Fibroblast of pulmonary artery (primary cell): ENCODE data around the gene NOC2L.

ENCODE experiments used
- DNase-seq: peaks from one replicate; pipeline ENCODE4 v3.0.0-alpha.2; 2010; ENCODE audit warnings: low read depth
- H3K4me3 ChIP-seq: replicated peaks from 2 replicates; pipeline ENCODE4 v1.5.1; 2011; ENCODE audit warnings: low read depth, mild to moderate bottlenecking, control low read depth, low read length, moderate library complexity
- CTCF ChIP-seq: IDR thresholded peaks from 2 replicates; pipeline ENCODE4 v1.5.1; 2011; ENCODE audit warnings: mild to moderate bottlenecking, control low read depth, low read length, inconsistent platforms; ENCODE audit errors: missing control alignments

NOC2L gene

GRCh38 chr1:920010-920409, 39.0 kb downstream of the NOC2L start:
- no peak for DNase-seq
- H3K4me3 ChIP-seq: no peak overlapping the region
- no peak for TF ChIP-seq CTCF

- no peak overlapping the region for H3K4me3 ChIP-seq
- no peak for TF ChIP-seq CTCF
- DNase-seq: no peak
Measured at GRCh38 chr1:919271-919872, 39.7 kb downstream of the NOC2L start.

GRCh38 chr1:918843-919242, 40.2 kb downstream of the NOC2L start:
- H3K4me3 ChIP-seq: no peak overlapping the region
- TF ChIP-seq CTCF: no peak

GRCh38 chr1:918353-918752, 40.7 kb downstream of the NOC2L start:
- no peak for TF ChIP-seq CTCF
- no peak for DNase-seq
- no peak overlapping the region for H3K4me3 ChIP-seq

More at GRCh38 chr1:918843-919242, 40.2 kb downstream of the NOC2L start:
- DNase-seq: no peak

- DNase-seq: no peak
- H3K4me3 ChIP-seq: no peak overlapping the region
- TF ChIP-seq CTCF: no peak
Measured at GRCh38 chr1:917466-918091, 41.5 kb downstream of the NOC2L start.

GRCh38 chr1:917076-917459, 42.0 kb downstream of the NOC2L start:
- TF ChIP-seq CTCF: no peak
- DNase-seq: no peak
- H3K4me3 ChIP-seq: no peak overlapping the region
